ENCODE measurements around the gene ITPRID1. TPM values are rescaled to one million over a fixed set of nuclear protein-coding genes. Genes with fewer than 3 reads are reported as not detected.
"Not testable (repeated sequence)": the region's sequence is repeated elsewhere in the genome, so short reads cannot be mapped to it uniquely, and the experiment has no call there.

The ITPRID1 gene
- total RNA-seq: not detected

DNA sequence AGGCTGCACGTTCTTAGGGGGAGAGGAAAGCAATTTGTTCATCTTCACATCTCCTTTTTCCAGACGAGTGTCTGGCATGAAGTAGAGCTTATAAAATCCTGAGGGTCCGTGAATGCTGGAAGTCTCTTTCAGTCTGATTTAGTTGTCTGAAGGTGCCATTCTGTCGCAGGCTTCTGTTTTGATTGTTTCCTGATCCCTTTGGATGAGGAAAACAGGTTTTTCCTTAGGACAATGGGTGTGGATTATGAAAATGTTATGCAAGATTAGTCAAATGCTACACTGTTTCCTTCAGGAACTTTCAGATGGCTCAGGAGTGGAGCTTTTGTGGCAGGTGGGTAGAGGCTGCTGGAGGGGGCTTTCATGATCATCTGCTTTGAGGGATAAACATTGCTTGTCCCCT, at the start of gene ITPRID1:
Gene ITPRID1 (plus strand): TSS at position 301 of the 400 bp plus-strand sequence. CDS start 38,935 bp downstream, outside the sequence.
- no peak for DNase-seq

GRCh38 chr7:31464601-31465000, 49.3 kb upstream of the ITPRID1 start:
- DNase-seq: no peak

DNA sequence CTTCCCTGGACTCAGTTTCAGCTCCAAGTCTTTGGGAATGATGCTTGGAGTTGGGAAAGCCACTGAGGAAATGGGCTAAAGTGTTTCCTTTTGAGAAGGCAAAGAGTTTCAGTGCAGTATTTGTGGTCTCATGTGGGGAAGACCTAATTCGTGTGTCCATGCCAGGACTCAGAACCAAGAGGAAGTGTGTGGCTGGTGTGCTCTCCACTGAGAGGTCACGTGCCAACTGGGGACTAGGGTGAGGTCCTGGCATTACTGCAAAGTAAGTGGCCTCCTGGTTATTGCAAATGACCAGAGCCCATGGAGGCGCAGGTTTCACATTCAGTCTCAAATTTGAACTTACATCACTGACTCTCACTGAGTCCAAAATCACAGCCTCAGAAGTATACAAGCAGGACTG, 48.6 kb upstream of the ITPRID1 start:
- no peak for DNase-seq

DNA sequence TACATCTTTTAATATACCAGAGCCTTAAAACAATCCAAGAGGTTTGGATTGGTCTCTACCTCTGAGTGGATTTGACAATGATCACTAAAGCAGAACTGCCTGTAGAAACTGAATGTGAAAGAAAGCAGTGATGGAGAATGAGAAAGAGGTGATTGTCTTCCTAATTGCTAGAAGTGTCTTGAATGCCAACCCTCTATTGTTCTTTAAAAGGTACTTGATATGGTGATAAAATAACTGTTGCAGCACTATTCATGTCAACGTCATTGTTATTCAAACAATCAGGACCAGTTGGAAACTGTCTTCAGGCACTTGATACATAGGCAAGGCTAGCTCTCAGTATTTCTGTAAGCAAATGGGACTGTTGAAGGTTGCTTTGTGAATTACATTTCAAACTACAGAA, 47.9 kb upstream of the ITPRID1 start:
- DNase-seq: no peak

DNA sequence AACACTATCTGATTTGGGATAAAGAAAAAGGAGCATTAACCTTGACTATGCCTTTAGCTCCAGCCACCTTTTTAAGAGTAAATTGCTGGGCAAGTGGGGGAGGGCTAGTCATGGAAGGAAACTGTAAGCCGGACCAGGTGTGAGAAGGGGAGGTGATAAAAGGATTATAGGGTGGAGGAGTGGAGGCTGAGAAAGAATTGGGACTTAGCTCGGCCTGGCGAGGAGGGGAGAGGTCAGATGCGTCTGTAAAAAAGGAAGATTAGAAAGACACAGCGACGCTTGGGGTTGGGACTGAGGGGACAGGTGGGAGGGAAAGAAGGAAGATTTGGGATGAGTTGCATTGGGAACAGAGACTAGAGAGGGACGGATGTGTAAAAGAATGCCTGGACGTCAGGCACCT, 43.0 kb upstream of the ITPRID1 start:
- DNase-seq: not testable (repeated sequence)

- no peak for DNase-seq
Observed at GRCh38 chr7:31475368-31475767, 38.5 kb upstream of the ITPRID1 start.

GRCh38 chr7:31476073-31476745, 37.7 kb upstream of the ITPRID1 start:
- DNase-seq: no peak

- DNase-seq: no peak
Observed at GRCh38 chr7:31476941-31477677, 36.8 kb upstream of the ITPRID1 start.

DNA sequence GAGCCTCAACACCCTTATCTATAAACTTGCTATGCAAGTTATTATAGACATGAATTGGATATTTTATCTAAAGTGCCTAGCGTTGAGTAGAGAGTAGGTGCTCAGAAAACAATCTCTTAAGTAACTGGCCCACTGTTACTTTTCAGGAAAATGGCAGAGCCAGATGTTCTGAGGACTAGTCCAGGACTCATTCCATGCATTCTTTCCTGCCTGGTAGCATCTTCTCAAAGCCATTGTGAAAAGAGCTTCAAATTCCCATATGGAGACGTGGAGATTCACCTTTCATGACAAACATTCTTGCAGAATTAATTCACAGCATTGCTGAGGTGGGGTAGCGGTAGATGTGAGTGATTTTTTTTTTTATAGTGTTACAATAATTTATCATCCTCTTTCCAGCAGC, 35.9 kb upstream of the ITPRID1 start:
- no peak for DNase-seq

GRCh38 chr7:31478721-31479120, 35.2 kb upstream of the ITPRID1 start:
- no peak for DNase-seq

- no peak for DNase-seq
Observed at GRCh38 chr7:31487071-31487470, 26.8 kb upstream of the ITPRID1 start.

- DNase-seq: no peak
Observed at GRCh38 chr7:31487476-31487875, 26.4 kb upstream of the ITPRID1 start.

- no peak for DNase-seq
Observed at GRCh38 chr7:31488562-31489203, 25.2 kb upstream of the ITPRID1 start.

GRCh38 chr7:31490796-31491314, 23.0 kb upstream of the ITPRID1 start:
- no peak for DNase-seq

GRCh38 chr7:31492086-31492485, 21.8 kb upstream of the ITPRID1 start:
- no peak for DNase-seq

- no peak for DNase-seq
Observed at GRCh38 chr7:31493714-31494181, 20.1 kb upstream of the ITPRID1 start.

- no peak for DNase-seq
Observed at GRCh38 chr7:31494421-31494820, 19.5 kb upstream of the ITPRID1 start.

DNA sequence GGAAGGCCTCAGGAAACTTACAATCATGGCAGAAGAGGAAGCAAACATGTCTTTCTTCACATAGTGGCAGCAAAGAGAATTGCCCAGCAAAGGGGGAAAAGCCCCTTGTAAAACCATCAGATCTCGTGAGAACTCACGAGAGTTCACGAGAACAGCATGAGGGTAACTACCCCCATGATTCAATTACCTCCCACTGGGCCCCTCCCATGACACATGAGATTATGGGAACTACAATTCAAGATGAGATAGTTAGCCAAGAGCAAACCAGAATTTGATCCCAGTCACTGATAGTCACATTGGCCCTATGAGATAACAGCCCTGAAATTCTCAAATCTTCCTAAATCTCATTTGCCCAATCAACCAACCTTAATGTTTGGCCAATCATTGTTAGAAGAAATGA, 18.2 kb upstream of the ITPRID1 start:
- no peak for DNase-seq

DNA sequence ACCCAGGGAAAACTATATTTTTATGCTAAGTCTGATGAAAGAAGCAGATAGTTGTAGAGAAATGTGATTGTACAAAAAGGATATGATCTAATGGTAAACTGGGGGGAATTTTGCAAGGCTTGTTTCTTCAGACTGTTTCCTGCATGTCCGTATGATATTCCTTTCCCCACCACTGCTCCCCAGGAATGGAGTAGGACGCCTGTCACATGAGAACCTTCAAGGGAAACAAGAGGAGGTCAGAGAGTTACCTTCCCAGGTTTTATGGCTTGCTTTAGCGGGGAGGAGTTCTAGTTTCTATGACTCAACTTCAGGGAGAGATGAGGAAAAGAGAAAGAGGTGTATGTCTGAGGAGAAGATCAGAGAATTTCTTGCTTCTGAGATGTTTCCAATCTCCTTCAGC, 16.4 kb upstream of the ITPRID1 start:
- no peak for DNase-seq

GRCh38 chr7:31500656-31501055, 13.2 kb upstream of the ITPRID1 start:
- DNase-seq: no peak

GRCh38 chr7:31508823-31509222, 5.1 kb upstream of the ITPRID1 start:
- DNase-seq: no peak

DNA sequence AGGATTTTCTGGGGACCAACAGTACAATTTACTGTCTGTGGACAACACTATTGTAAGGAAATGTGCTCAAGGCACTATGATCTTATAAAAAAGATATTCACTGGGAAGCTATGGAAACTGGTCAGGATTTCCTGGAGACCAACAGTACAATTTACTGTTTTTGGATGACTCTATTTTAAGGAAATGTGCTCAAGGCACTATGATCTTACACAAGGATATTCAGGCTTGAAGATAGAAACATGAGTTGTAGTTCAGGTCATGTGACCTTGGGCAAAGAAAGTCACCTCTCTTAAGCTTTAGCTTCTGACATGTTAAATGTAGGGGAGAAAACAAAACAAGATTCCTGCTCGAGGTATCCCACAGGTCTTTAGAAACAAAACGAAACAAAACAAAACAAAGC, 1.7 kb upstream of the ITPRID1 start:
- DNase-seq: no peak

GRCh38 chr7:31516680-31517502, 3.0 kb downstream of the ITPRID1 start:
- no peak for DNase-seq
